DOHH2 (cell line): ENCODE measurements around the gene RASGEF1B.

Experiments
- H3F3A ChIP-seq: fragments of 200-600 bp; sonication (generic), shearing (Covaris generic); 2 replicates; pipeline ENCODE4 v1.6.0; 2016; ENCODE audit warnings: antibody characterized with exemption, mild to moderate bottlenecking; ENCODE audit not compliant: control insufficient read depth, insufficient read depth
- H3K27ac ChIP-seq: fragments of 200-600 bp; sonication (generic); 2 replicates; pipeline ENCODE4 v1.5.1; 2014; ENCODE audit warnings: low read depth, mild to moderate bottlenecking, low read length, moderate library complexity
- H3K27me3 ChIP-seq: fragments of 200-600 bp; sonication (generic); 2 replicates; pipeline ENCODE4 v1.6.1; 2014; ENCODE audit warnings: mild to moderate bottlenecking, low read length, mixed read lengths; ENCODE audit not compliant: control insufficient read depth
- H3K36me3 ChIP-seq: fragments of 200-600 bp; sonication (generic); 2 replicates; pipeline ENCODE4 v1.6.1; 2014; ENCODE audit warnings: mild to moderate bottlenecking, low read length, moderate library complexity, mixed read lengths; ENCODE audit not compliant: control insufficient read depth
- H3K4me1 ChIP-seq: fragments of 200-600 bp; sonication (generic); 2 replicates; pipeline ENCODE4 v1.6.1; 2014; ENCODE audit warnings: mild to moderate bottlenecking, low read length, mixed read lengths; ENCODE audit not compliant: control insufficient read depth
- H3K4me2 ChIP-seq: fragments of 200-600 bp; sonication (generic); 2 replicates; pipeline ENCODE4 v1.6.0; 2014; ENCODE audit warnings: mild to moderate bottlenecking, low read length, moderate library complexity
- H3K4me3 ChIP-seq: fragments of 200-600 bp; sonication (generic); 2 replicates; pipeline ENCODE4 v1.5.1; 2014; ENCODE audit warnings: mild to moderate bottlenecking, low read length, mixed read lengths
- H3K79me2 ChIP-seq: fragments of 200-600 bp; sonication (generic); 2 replicates; pipeline ENCODE4 v1.6.1; 2014; ENCODE audit warnings: mild to moderate bottlenecking, low read length, mixed read lengths; ENCODE audit not compliant: control insufficient read depth
- H3K9me2 ChIP-seq: fragments of 200-600 bp; sonication (generic); replicated peaks from 2 replicates; pipeline ENCODE4 v1.6.1; 2014; ENCODE audit warnings: mild to moderate bottlenecking, low read length, mixed read lengths; ENCODE audit not compliant: control insufficient read depth
- H3K9me3 ChIP-seq: fragments of 200-600 bp; sonication (generic); 2 replicates; pipeline ENCODE4 v1.6.1; 2014; ENCODE audit warnings: antibody characterized with exemption, low read length, mixed read lengths; ENCODE audit not compliant: control insufficient read depth, insufficient read depth
- H4K20me1 ChIP-seq: fragments of 200-600 bp; sonication (generic); 2 replicates; pipeline ENCODE4 v1.6.0; 2014; ENCODE audit warnings: low read depth, mild to moderate bottlenecking, antibody characterized with exemption, low read length, moderate library complexity; ENCODE audit not compliant: control insufficient read depth, insufficient read depth
- CTCF ChIP-seq: fragments of 200-600 bp; sonication (generic); IDR thresholded peaks from one replicate; pipeline ENCODE4 v1.5.1; 2014; ENCODE audit warnings: antibody characterized with exemption, mild to moderate bottlenecking, low read depth, low read length; ENCODE audit not compliant: poor library complexity, severe bottlenecking
- EZH2phosphoT487 ChIP-seq: fragments of 200-600 bp; sonication (generic); IDR thresholded peaks from 2 replicates; pipeline ENCODE4 v1.6.1; 2017; ENCODE audit warnings: borderline replicate concordance, mild to moderate bottlenecking, antibody characterized with exemption, low read length, moderate library complexity, mixed read lengths

Gene RASGEF1B

GRCh38 chr4:81380437-81380836, 91.3 kb downstream of the RASGEF1B start:
- no peaks in the 10 kb centered on the region for H3F3A ChIP-seq
- H3K9me3 ChIP-seq = no peaks in the 10 kb centered on the region; the same call in 1 of the 2 replicates
- H3K4me2 ChIP-seq = no peak overlapping the region
- H4K20me1 ChIP-seq = no peaks in the 10 kb centered on the region
- no peaks in the 10 kb centered on the region for H3K79me2 ChIP-seq
- peaks cover 6% of the 10 kb centered on the region; the same call in 1 of the 2 replicates for H3K27me3 ChIP-seq
- H3K9me2 ChIP-seq = no peaks in the 10 kb centered on the region
- TF ChIP-seq CTCF (no peak), EZH2phosphoT487 (no peak)
- no peaks in the 10 kb centered on the region for H3K4me1 ChIP-seq
- H3K4me3 ChIP-seq = no peak overlapping the region
- H3K27ac ChIP-seq = no peak overlapping the region
- H3K36me3 ChIP-seq = no peaks in the 10 kb centered on the region

- Histone ChIP-seq H4K20me1 (no peaks in the 10 kb centered on the region), H3K9me3 (no peaks in the 10 kb centered on the region; the same call in 1 of the 2 replicates), H3K27ac (no peak overlapping the region), H3K4me3 (no peak overlapping the region), H3K36me3 (no peaks in the 10 kb centered on the region), H3K79me2 (no peaks in the 10 kb centered on the region), H3K27me3 (peaks cover 5% of the 10 kb centered on the region; the same call in 1 of the 2 replicates), H3K4me2 (no peak overlapping the region), H3K9me2 (no peaks in the 10 kb centered on the region), H3F3A (no peaks in the 10 kb centered on the region), H3K4me1 (no peaks in the 10 kb centered on the region)
- TF ChIP-seq EZH2phosphoT487 = no peak
- no peak for TF ChIP-seq CTCF
These were observed 93.3 kb downstream of the RASGEF1B start for GRCh38 chr4:81378386-81378785.

- Histone ChIP-seq H3K4me1 (no peaks in the 10 kb centered on the region), H3F3A (no peaks in the 10 kb centered on the region), H3K9me2 (no peaks in the 10 kb centered on the region), H3K4me2 (no peak overlapping the region), H3K27ac (no peak overlapping the region), H3K9me3 (no peaks in the 10 kb centered on the region; the same call in 1 of the 2 replicates), H3K79me2 (no peaks in the 10 kb centered on the region), H3K27me3 (peaks cover 4% of the 10 kb centered on the region; the same call in 1 of the 2 replicates), H3K4me3 (no peak overlapping the region), H4K20me1 (no peaks in the 10 kb centered on the region), H3K36me3 (no peaks in the 10 kb centered on the region)
- no peak for TF ChIP-seq EZH2phosphoT487
- TF ChIP-seq CTCF = no peak
These were observed 94.5 kb downstream of the RASGEF1B start for GRCh38 chr4:81377191-81377590.

- Histone ChIP-seq H3K4me1 (no peaks in the 10 kb centered on the region), H3F3A (no peaks in the 10 kb centered on the region), H3K27me3 (peaks cover 4% of the 10 kb centered on the region; the same call in 1 of the 2 replicates), H3K27ac (no peak overlapping the region), H3K9me3 (no peaks in the 10 kb centered on the region; the same call in 1 of the 2 replicates), H4K20me1 (no peaks in the 10 kb centered on the region), H3K4me2 (no peak overlapping the region), H3K4me3 (no peak overlapping the region), H3K9me2 (no peaks in the 10 kb centered on the region), H3K36me3 (no peaks in the 10 kb centered on the region), H3K79me2 (no peaks in the 10 kb centered on the region)
- TF ChIP-seq CTCF = no peak
- TF ChIP-seq EZH2phosphoT487 = no peak
These were observed 95.0 kb downstream of the RASGEF1B start for GRCh38 chr4:81376720-81377119.
